KOPT-K1 (cell line): ENCODE data around the gene GBP3.
"Not testable (repeated sequence)": the region's sequence is repeated elsewhere in the genome, so short reads cannot be mapped to it uniquely, and the experiment has no call there.

ENCODE experiments used
- H3K27ac ChIP-seq: fragments of 200-600 bp; sonication (generic); 2 replicates; pipeline ENCODE4 v1.5.1; 2016; ENCODE audit warnings: antibody characterized with exemption, mild to moderate bottlenecking, low read depth, low read length; ENCODE audit not compliant: poor library complexity, severe bottlenecking
- H3K36me3 ChIP-seq: fragments of 200-600 bp; sonication (generic); 2 replicates; pipeline ENCODE4 v1.5.1; 2017; ENCODE audit warnings: antibody characterized with exemption, mild to moderate bottlenecking, low read length, moderate library complexity; ENCODE audit not compliant: insufficient read depth
- H3K9me3 ChIP-seq: fragments of 200-600 bp; sonication (generic); 2 replicates; pipeline ENCODE4 v1.5.1; 2017; ENCODE audit warnings: antibody characterized with exemption, low read length, mild to moderate bottlenecking; ENCODE audit not compliant: insufficient read depth, poor library complexity, severe bottlenecking

GBP3 gene

GRCh38 chr1:89022167-89022959, at the start of gene GBP3:
GBP3 (minus strand) TSS chr1:89022866; CDS start chr1:89020721, 2,145 bp downstream.
- Histone ChIP-seq H3K27ac (peak within 1 kb of the TSS; percentile 90), H3K9me3 (peaks cover 10% of the 10 kb centered on the region), H3K36me3 (peaks cover 31% of the 10 kb centered on the region)

DNA sequence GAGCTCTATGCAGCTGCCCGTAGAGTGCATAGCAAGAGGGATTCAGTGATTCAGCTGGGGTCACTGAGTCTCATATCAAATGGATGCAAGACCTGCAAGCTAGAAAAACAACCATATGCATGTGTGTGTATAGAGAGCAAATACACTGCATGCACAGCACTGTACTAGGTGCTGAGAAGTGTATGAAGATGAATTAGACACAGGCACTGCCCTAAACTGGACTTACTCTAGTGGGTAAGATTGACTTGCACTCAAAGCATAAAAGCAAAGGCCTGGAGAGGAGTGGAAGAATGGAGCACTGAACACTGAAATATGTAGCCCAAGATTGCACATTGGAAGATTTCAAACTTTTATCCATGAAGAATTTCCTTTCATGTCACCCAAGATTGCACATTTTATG, 47.8 kb upstream of the GBP3 start:
- Histone ChIP-seq H3K36me3 (no peaks in the 10 kb centered on the region), H3K9me3 (peaks cover 14% of the 10 kb centered on the region), H3K27ac (peak overlapping the region; percentile 72)

DNA sequence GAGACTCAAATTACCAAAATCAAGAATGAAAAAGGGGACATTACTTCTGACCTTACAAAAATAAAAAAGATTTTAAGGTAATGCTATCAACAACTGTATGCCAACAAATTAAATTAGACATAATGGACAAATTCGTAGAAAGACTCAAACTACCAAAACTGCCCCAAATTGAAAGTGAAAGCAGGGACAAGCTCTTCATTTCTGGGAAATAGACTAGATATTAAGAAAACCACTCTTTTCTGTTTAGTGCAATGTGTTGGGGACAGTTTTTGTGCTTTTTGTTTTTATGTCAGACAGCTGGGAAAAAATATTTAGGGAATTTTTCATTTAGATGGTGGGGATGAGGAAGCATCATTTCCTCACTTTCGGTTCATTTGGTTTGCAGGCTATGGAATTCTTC, 47.3 kb upstream of the GBP3 start:
- peak overlapping the region; percentile 72 for H3K27ac ChIP-seq
- no peaks in the 10 kb centered on the region for H3K36me3 ChIP-seq
- peaks cover 14% of the 10 kb centered on the region for H3K9me3 ChIP-seq

GRCh38 chr1:89068291-89068690, 45.6 kb upstream of the GBP3 start:
- H3K36me3 ChIP-seq = no peaks in the 10 kb centered on the region
- H3K27ac ChIP-seq = no peak overlapping the region
- H3K9me3 ChIP-seq = peaks cover 5% of the 10 kb centered on the region

DNA sequence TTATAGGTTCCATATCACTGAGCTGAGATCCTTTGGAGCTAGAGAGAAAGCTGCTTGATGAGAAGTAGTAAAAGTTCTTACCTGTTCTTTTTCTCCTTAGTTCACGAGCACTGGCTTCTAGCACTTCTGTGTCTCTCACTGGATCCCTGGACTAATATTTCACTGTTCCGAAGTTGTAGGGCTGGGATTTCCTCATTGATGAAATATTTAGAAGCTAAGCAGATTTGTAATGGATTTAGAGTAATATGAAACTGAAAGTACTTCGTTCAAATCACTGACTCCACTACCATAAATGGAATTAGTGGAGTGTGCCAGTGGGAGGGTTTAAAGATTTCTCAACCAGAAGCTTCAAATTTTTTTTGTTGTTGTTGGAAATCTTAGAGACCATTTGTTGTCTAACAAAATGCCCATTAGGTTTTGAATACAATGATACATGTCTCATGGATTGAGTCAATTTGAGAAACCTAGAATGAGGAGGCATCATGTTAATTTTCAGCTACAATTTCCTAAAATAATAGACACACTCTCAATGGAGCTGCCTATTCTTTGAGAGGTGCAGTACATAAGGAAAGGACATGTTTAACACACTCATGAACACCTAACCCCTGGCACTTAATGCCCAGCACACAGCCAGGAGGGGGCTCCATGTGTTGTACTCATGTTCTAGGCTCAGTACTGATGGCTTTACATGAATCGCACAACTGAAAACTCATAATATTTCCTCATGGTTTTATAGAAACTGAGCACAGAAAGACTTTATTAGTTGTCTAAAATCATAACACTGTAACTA, 42.6 kb upstream of the GBP3 start, which contains the start of gene GBP1:
Gene GBP1, minus strand, starts transcription at position 130 of the 790 bp plus-strand sequence. CDS start 1,974 bp downstream, outside the sequence.
- peaks cover 11% of the 10 kb centered on the region for H3K36me3 ChIP-seq
- no peaks in the 10 kb centered on the region for H3K9me3 ChIP-seq
- peak within 1 kb of the TSS; percentile 62 for H3K27ac ChIP-seq

DNA sequence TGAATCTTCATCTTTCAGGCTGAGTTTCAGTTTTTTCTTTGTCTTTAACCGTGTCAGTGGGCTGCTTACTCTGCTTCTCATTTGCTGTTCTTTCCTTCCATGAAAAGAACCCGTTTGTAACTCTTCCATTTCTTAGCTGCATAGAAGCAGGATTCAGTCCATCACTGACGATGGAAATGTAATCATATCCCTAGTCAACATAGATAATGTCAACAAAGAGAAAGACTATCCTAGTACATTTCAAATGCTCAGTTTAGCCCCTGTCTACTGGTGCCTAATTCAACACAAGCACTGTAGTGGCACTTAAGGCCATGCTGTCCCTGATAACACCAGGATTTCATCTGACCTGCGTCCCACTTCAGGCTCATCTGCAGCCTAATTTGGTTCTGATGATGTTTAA, 42.0 kb upstream of the GBP3 start:
- peak overlapping the region; percentile 62 for H3K27ac ChIP-seq
- H3K36me3 ChIP-seq = peaks cover 17% of the 10 kb centered on the region
- H3K9me3 ChIP-seq = no peaks in the 10 kb centered on the region

DNA sequence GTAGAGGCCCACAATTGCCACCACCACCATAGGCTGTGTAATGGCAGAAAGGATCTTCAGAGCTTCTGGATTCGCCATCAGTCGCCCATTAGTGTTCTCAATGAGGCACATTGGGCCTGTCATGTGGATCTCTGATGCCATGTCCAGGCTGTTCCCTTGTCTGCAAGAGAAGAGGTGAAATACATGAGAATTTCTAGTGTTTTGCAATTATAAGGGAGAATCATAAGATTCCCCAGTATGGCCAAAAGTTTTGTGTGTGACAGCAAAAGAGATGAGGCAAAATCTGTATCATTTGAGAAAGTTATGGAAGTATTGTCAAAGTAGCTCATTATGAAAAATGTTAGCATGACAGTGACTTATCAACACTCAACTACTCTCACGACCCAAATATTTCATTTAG, 40.4 kb upstream of the GBP3 start:
- Histone ChIP-seq H3K9me3 (no peaks in the 10 kb centered on the region), H3K27ac (no peak overlapping the region), H3K36me3 (peaks cover 31% of the 10 kb centered on the region)

DNA sequence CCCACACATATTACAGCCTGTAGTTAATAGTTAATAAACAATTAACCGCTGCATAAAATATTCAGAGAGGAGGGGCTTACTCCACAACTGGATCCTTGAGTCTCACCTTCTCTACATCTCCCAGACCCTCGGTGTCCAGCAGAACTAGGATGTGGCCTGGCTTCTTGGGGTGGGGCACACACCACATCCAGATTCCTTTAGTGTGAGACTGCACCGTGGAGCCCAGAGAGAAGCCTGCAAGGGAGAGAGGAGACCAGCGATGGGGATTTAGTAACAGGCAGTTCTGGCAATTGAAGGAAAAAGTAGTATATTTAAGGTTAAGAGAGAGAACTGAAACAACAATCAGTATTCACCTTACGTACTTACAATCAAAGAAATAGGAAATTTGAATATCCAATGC, 37.4 kb upstream of the GBP3 start:
- H3K27ac ChIP-seq = no peak overlapping the region

DNA sequence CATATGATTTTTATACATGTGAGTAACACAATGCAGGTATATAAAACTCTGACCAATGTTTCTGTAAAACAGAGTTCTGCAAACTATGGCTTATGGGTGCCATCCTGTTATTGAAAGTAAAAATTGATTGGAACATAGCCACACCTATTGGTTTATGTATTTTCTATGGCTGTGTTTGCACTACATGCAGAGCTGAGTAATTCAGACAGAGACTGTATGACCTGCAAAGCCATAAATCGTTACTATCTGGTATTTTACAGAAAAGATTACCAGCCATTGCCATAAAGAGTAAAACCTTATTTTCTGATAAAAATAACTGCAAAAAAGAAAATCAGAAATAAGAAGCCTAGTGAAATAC, 29.3 kb upstream of the GBP3 start:
- Histone ChIP-seq H3K36me3 (peaks cover 58% of the 10 kb centered on the region), H3K9me3 (no peaks in the 10 kb centered on the region), H3K27ac (no peak overlapping the region)

More for the DNA sequence above, 37.4 kb upstream of the GBP3 start:
- Histone ChIP-seq H3K36me3 (peaks cover 61% of the 10 kb centered on the region), H3K9me3 (no peaks in the 10 kb centered on the region)

DNA sequence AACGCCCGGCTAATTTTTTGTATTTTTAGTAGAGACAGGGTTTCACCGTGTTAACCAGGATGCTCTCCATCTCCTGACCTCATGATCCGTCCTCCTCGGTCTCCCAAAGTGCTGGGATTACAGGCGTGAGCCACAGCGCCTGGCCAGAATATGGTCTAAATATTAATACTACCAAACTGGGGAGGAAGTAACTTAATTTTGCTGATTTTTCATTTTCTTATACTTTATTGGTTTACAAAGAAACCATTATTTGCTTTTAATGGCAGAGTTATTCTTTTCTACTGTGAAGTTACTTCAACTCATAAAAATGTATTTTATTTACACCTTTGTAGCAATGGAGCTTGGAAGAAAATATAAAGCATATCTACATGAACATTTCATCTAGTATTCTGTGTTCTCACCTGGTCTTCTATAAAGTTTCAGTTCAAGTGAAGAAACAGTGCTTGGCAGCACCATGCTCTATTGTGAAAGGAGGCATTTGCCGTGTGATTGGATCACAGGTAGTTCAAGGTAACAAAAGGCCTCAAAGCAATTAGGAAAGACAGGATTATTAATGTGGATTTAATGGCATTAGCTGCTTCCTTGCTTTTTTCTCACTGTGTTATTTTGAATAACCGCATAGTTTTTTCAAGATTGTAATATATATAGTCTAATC, 28.8 kb upstream of the GBP3 start:
- H3K27ac ChIP-seq = no peak overlapping the region
- H3K36me3 ChIP-seq = peaks cover 53% of the 10 kb centered on the region
- H3K9me3 ChIP-seq = no peaks in the 10 kb centered on the region

DNA sequence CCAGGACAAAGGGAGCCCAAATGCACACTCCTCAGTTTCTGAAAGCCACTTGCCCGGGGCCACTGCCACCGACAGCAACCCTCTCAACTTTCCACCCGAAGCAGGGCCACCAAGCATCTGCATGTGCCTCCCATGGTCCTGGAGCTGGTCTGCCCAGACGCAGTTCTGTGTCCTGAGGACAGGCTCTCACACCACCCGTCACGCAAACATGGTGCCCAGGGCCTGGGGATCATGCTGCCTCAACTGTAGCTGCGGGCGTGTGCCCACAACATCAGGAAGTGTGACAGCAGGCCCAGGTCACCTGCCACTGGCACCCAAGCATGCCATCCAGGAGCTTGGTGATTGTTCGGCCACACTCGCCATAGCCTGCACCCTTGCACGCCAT, 28.0 kb upstream of the GBP3 start:
- H3K36me3 ChIP-seq = peaks cover 45% of the 10 kb centered on the region
- H3K9me3 ChIP-seq = no peaks in the 10 kb centered on the region
- no peak overlapping the region for H3K27ac ChIP-seq

GRCh38 chr1:89049901-89050648, 27.4 kb upstream of the GBP3 start:
- not testable (repeated sequence) for H3K27ac ChIP-seq, H3K9me3 ChIP-seq
- H3K36me3 ChIP-seq = peaks cover 40% of the 10 kb centered on the region

DNA sequence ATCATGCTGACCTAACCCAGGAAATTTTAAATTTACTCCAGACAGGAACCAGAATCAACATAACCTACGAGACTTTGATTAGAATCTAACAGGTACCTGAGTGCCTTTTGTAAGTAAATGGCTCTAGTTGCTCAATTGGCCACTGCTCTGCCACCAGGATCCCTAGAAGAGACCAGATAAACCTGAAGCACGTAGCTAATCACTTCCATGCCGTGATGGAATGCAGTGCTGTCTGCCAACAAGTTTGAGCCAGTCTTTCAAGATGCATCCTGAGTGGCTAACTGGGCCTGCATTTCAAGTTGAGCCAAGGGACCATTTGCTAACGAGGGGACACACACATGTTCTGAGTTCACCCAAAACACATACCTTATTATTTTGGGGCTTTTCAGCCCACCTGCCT, 26.5 kb upstream of the GBP3 start:
- H3K9me3 ChIP-seq, H3K27ac ChIP-seq: not testable (repeated sequence)
- peaks cover 32% of the 10 kb centered on the region for H3K36me3 ChIP-seq

- peaks cover 12% of the 10 kb centered on the region for H3K9me3 ChIP-seq
- peaks cover 18% of the 10 kb centered on the region for H3K36me3 ChIP-seq
- H3K27ac ChIP-seq = no peak overlapping the region
These were observed 25.1 kb upstream of the GBP3 start for GRCh38 chr1:89047734-89048133.
